Measurements from ENCODE around the gene LOC101059915.

- no peak for TF ChIP-seq ARID5B (CRISPR knock-in tag; IDR thresholded peaks at IDR 0.05)
- TF ChIP-seq YEATS4 (CRISPR knock-in tag; IDR thresholded peaks at IDR 0.05; ENCODE audit: borderline replicate concordance) = no peak
- TF ChIP-seq NFE2L1 (CRISPR knock-in tag; IDR thresholded peaks at IDR 0.05; ENCODE audit: borderline replicate concordance) = no peak
- no peak for TF ChIP-seq ZNF687 (CRISPR knock-in tag; IDR thresholded peaks at IDR 0.05)
- no peak for TF ChIP-seq MNT (IDR thresholded peaks at IDR 0.05)
- no peak for TF ChIP-seq SMC3 (IDR thresholded peaks at IDR 0.05; ENCODE audit: low read length)
- TF ChIP-seq STAT6 (CRISPR knock-in tag; IDR thresholded peaks at IDR 0.05; ENCODE audit: borderline replicate concordance) = no peak
- TF ChIP-seq PRDM10 (CRISPR knock-in tag; IDR thresholded peaks at IDR 0.05; ENCODE audit: low read depth) = no peak
- no peak for TF ChIP-seq PHF8 (CRISPR knock-in tag; IDR thresholded peaks at IDR 0.05)
- TF ChIP-seq CENPBD1 (CRISPR knock-in tag; IDR thresholded peaks at IDR 0.05; ENCODE audit: borderline replicate concordance, low read depth) = no peak
- TF ChIP-seq ZNF660 (CRISPR knock-in tag; IDR thresholded peaks at IDR 0.05; ENCODE audit: borderline replicate concordance, low read depth) = no peak
Observed at GRCh38 chrX:71621603-71622002, 45.7 kb upstream of the LOC101059915 start.
